A549 (cell line): ENCODE results near the gene ZNF407. TPM values are rescaled to one million over a fixed set of nuclear protein-coding genes. Genes with fewer than 3 reads are reported as not detected.

Experiments
- ATAC-seq, 2 experiments: fragments of 200-7000 bp in 1 of 2; fragments of >200 bp in 1 of 2; cut with Nextera tagmentation in 1 of 2; cut with Tn5 transposase in 1 of 2; 3 replicates each; pipeline versions ENCODE4 v1.8.0 to v1.9.1; 2018 to 2020; ENCODE audit warnings: mild to moderate bottlenecking in 1 of 2, moderate library complexity in 1 of 2
- CTCF ChIA-PET: fragments of 300-600 bp; sonication (Branson Sonifier 250); formaldehyde crosslinking; extraction: SDS; loops from one replicate; lab custom pipeline; 2021; ENCODE audit warnings: antibody characterized with exemption, inconsistent platforms; lab: Yijun Ruan, JAX
- POLR2A ChIA-PET: fragments of 350-600 bp; formaldehyde crosslinking; extraction: SDS; loops from one replicate; lab custom pipeline; 2021; ENCODE audit warnings: antibody characterized with exemption, inconsistent platforms; lab: Yijun Ruan, JAX
- DNase-seq, 2 experiments: peaks; one replicate each; pipeline versions ENCODE4 v3.0.0 to v3.0.0-alpha.2; 2011 to 2016; ENCODE audit warnings: low read depth in 1 of 2, low spot score in 1 of 2
- FAIRE-seq: peaks from 2 replicates; lab custom pipeline; 2011; peaks lifted over from hg19 to GRCh38; lab: Jason Lieb, UNC
- H3K27ac ChIP-seq, 2 experiments: fragments of >200 bp; sonication (Bioruptor Twin); formaldehyde crosslinking; 3 replicates each; pipeline ENCODE4 v1.5.1; 2016 to 2017
- H3K4me1 ChIP-seq: fragments of >200 bp; sonication (Bioruptor Twin); formaldehyde crosslinking; 3 replicates; pipeline ENCODE4 v1.6.1; 2016
- H3K4me2 ChIP-seq: fragments of >200 bp; sonication (Bioruptor Twin); formaldehyde crosslinking; 3 replicates; pipeline ENCODE4 v1.6.1; 2016
- H3K4me3 ChIP-seq: fragments of >200 bp; sonication (Bioruptor Twin); formaldehyde crosslinking; 3 replicates; pipeline ENCODE4 v1.5.1; 2016
- H3K9me3 ChIP-seq: fragments of >200 bp; sonication (Bioruptor Twin); formaldehyde crosslinking; 3 replicates; pipeline ENCODE4 v1.6.1; 2016
- CBX2 ChIP-seq: fragments of 200-600 bp; sonication (generic); IDR thresholded peaks from 2 replicates; pipeline ENCODE4 v1.6.1; 2016; ENCODE audit warnings: low read depth, mild to moderate bottlenecking, borderline replicate concordance
- EP300 ChIP-seq, 2 experiments: fragments of >200 bp; sonication (Bioruptor Twin); formaldehyde crosslinking; IDR thresholded peaks; 2 replicates in 1 of 2; 3 replicates in 1 of 2; pipeline ENCODE4 v1.6.1; 2016 to 2017
- ESRRA ChIP-seq: fragments of 150-350 bp; IDR thresholded peaks from 2 replicates; pipeline ENCODE4 v1.6.1; 2014; ENCODE audit warnings: mild to moderate bottlenecking, low read length, borderline replicate concordance
- FOSB ChIP-seq: fragments of 250-450 bp; sonication (Bioruptor Pico); IDR thresholded peaks from 2 replicates; pipeline ENCODE4 v1.5.0; 2020; ENCODE audit warnings: mild to moderate bottlenecking, moderate library complexity
- FOSL2 ChIP-seq, 2 experiments: fragments of 450-650 bp in 1 of 2; fragments of >200 bp in 1 of 2; sonication (Bioruptor Twin) in 1 of 2; formaldehyde crosslinking; IDR thresholded peaks; 2 replicates each; pipeline versions ENCODE4 v1.5.0 to v1.6.1; 2016 to 2020; ENCODE audit warnings: mild to moderate bottlenecking in 1 of 2, moderate library complexity in 1 of 2
- HDAC2 ChIP-seq: fragments of 200-600 bp; sonication (generic); IDR thresholded peaks from 2 replicates; pipeline ENCODE4 v1.6.1; 2016
- HOXB5 ChIP-seq: fragments of 250-450 bp; sonication (Bioruptor Pico); IDR thresholded peaks from 2 replicates; pipeline ENCODE4 v1.5.0; 2020; ENCODE audit warnings: mild to moderate bottlenecking, moderate library complexity
- KDM5A ChIP-seq: fragments of 200-600 bp; sonication (generic); IDR thresholded peaks from 2 replicates; pipeline ENCODE4 v1.6.1; 2016; ENCODE audit warnings: antibody characterized with exemption, mild to moderate bottlenecking
- NFE2L2 ChIP-seq: fragments of 150-350 bp; conservative IDR thresholded peaks from 2 replicates; pipeline ENCODE4 v1.6.1; 2014; ENCODE audit warnings: low read length
- NR3C1 ChIP-seq: fragments of >200 bp; sonication (Bioruptor Twin); formaldehyde crosslinking; IDR thresholded peaks from 3 replicates; pipeline ENCODE4 v1.6.1; 2017
- PHF8 ChIP-seq: fragments of 200-600 bp; sonication (generic); IDR thresholded peaks from 2 replicates; pipeline ENCODE4 v1.6.1; 2016; ENCODE audit warnings: low read depth, mild to moderate bottlenecking, antibody characterized with exemption, moderate library complexity, borderline replicate concordance
- POLR2A ChIP-seq: IDR thresholded peaks from 2 replicates; pipeline ENCODE4 v1.6.1; 2012; ENCODE audit warnings: mild to moderate bottlenecking, low read length
- POLR2AphosphoS2 ChIP-seq: conservative IDR thresholded peaks from 2 replicates; pipeline ENCODE4 v1.6.1; 2012; ENCODE audit warnings: low read length, improper control_type of control experiment, inconsistent platforms
- RARB ChIP-seq: fragments of 250-450 bp; sonication (Bioruptor Pico); IDR thresholded peaks from 2 replicates; pipeline ENCODE4 v1.8.0; 2021; ENCODE audit warnings: mild to moderate bottlenecking, moderate library complexity
- RCOR1 ChIP-seq: fragments of 150-350 bp; IDR thresholded peaks from 2 replicates; pipeline ENCODE4 v1.6.1; 2014; ENCODE audit warnings: antibody characterized with exemption, low read length, low read depth
- RNF2 ChIP-seq: fragments of 200-600 bp; sonication (generic); IDR thresholded peaks from 2 replicates; pipeline ENCODE4 v1.6.1; 2016; ENCODE audit warnings: low read depth, mild to moderate bottlenecking, antibody characterized with exemption, moderate library complexity, borderline replicate concordance
- SREBF2 ChIP-seq: fragments of 450-650 bp; IDR thresholded peaks from 2 replicates; pipeline ENCODE4 v1.6.1; 2014; ENCODE audit warnings: mild to moderate bottlenecking, moderate library complexity
- TFCP2L1 ChIP-seq: fragments of 250-450 bp; sonication (Bioruptor Pico); IDR thresholded peaks from 2 replicates; pipeline ENCODE4 v1.5.0; 2021; ENCODE audit warnings: mild to moderate bottlenecking
- TP53 ChIP-seq: fragments of 250-450 bp; sonication (Bioruptor Pico); IDR thresholded peaks from 2 replicates; pipeline ENCODE4 v1.5.0; 2021; ENCODE audit warnings: mild to moderate bottlenecking, moderate library complexity
- ZC3H11A ChIP-seq: fragments of 450-650 bp; IDR thresholded peaks from 2 replicates; pipeline ENCODE4 v1.6.1; 2014; ENCODE audit warnings: antibody characterized with exemption, mild to moderate bottlenecking
- ZFP36 ChIP-seq: fragments of 450-650 bp; IDR thresholded peaks from 2 replicates; pipeline ENCODE4 v1.6.1; 2014; ENCODE audit warnings: borderline replicate concordance; ENCODE audit not compliant: partially characterized antibody
- ZNF302 ChIP-seq: fragments of 250-450 bp; sonication (Bioruptor Pico); IDR thresholded peaks from 2 replicates; pipeline ENCODE4 v1.9.0; 2021; ENCODE audit warnings: inconsistent platforms, mild to moderate bottlenecking, moderate library complexity
- WGBS: methylation state at CpG from one replicate; pipeline ENCODE4 v1.1.6; 2017; ENCODE audit errors: missing lambda C conversion rate; 5-methylcytosine and 5-hydroxymethylcytosine counted together
- polyA plus RNA-seq, 4 experiments: library from polyadenylated mRNA; depleted of rRNA in 3 of 4; stranded (reverse); fragments of >200 nt; fragmentation: RNase III in 1 of 4; extraction: RNeasy Plus Mini Kit Qiagen cat#74134 plus additional on column Dnase treatment in 1 of 4; gene quantifications; 2 replicates in 3 of 4; 3 replicates in 1 of 4; pipeline ENCODE4 v1.2.3, GENCODE V29; 2011 to 2017
- TF ChIP-seq, protein P1 (sequence below): fragments of 250-450 bp; sonication (Bioruptor Pico); IDR thresholded peaks from 2 replicates; pipeline ENCODE4 v1.5.0; 2021; ENCODE audit warnings: mild to moderate bottlenecking, moderate library complexity, borderline replicate concordance
- TF ChIP-seq, protein P2 (sequence below): IDR thresholded peaks from 2 replicates; pipeline ENCODE4 v1.6.1; 2012
- TF ChIP-seq, protein P3 (sequence below): fragments of >200 bp; sonication (Bioruptor Twin); formaldehyde crosslinking; IDR thresholded peaks from 2 replicates; pipeline ENCODE4 v1.6.1; 2016

ZNF407 gene
- polyA plus RNA-seq, 2 of the 4 experiments (the other 2 are of a cell fraction), result 2.5 to 3.0 TPM

GRCh38 chr18:74760026-74760425 lies 162.4 kb downstream of the ZNF407 start:
- H3K4me2 ChIP-seq, result no peak overlapping the region
- TF ChIP-seq, protein P1, sequence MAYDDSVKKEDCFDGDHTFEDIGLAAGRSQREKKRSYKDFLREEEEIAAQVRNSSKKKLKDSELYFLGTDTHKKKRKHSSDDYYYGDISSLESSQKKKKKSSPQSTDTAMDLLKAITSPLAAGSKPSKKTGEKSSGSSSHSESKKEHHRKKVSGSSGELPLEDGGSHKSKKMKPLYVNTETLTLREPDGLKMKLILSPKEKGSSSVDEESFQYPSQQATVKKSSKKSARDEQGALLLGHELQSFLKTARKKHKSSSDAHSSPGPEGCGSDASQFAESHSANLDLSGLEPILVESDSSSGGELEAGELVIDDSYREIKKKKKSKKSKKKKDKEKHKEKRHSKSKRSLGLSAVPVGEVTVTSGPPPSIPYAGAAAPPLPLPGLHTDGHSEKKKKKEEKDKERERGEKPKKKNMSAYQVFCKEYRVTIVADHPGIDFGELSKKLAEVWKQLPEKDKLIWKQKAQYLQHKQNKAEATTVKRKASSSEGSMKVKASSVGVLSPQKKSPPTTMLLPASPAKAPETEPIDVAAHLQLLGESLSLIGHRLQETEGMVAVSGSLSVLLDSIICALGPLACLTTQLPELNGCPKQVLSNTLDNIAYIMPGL (CRISPR knock-in tag), result no peak
- TF ChIP-seq ZC3H11A, result no peak
- no peak for TF ChIP-seq ESRRA
- TF ChIP-seq ZFP36, result no peak
- TF ChIP-seq TFCP2L1, result no peak
- TF ChIP-seq POLR2AphosphoS2, result no peak
- TF ChIP-seq TP53, result no peak
- TF ChIP-seq CBX2, result no peak
- no peak for TF ChIP-seq KDM5A
- no peak for TF ChIP-seq POLR2A
- no peak for TF ChIP-seq RNF2
- no peak for TF ChIP-seq HOXB5 (CRISPR knock-in tag)
- no peak for TF ChIP-seq RARB (CRISPR knock-in tag)
- TF ChIP-seq, all 56 proteins: peak for 0
- WGBS, result 85% methylated on average over 3 of the region's 3 CpGs
- DNase-seq, result no peak
- Histone ChIP-seq H3K4me1 (no peaks in the 10 kb centered on the region), H3K27ac (no peak overlapping the region), H3K4me3 (no peak overlapping the region), H3K9me3 (no peaks in the 10 kb centered on the region)
- ChIA-PET CTCF (no interaction called here), POLR2A (no interaction called here)
- no peak for ATAC-seq
- no peak for FAIRE-seq

DNA sequence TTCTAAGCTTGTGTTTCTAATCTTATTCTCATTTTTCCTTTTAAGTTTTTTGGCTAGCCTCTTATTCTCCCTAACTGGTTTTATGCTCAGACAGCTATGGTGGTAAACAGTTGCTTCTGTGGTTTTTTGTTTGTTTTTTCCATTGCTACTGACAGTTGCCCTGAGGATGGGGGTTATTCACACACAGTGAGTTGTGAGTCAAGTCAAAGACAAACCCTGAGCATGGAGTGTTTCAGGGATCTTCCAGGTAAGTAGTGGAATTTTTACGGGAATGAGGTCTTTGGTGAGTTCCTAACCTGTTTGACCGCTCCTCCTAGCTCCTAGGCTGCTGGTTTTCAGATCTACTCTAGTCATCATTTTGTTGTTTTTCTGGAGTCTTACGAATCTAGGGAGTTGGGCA lies 162.8 kb downstream of the ZNF407 start:
- Histone ChIP-seq H3K4me3 (no peak overlapping the region), H3K4me2 (no peak overlapping the region), H3K4me1 (no peaks in the 10 kb centered on the region), H3K9me3 (no peaks in the 10 kb centered on the region), H3K27ac (no peak overlapping the region)
- FAIRE-seq (no peak), ATAC-seq (no peak), DNase-seq (no peak)
- ChIA-PET CTCF (no interaction called here), POLR2A (no interaction called here)
- WGBS, result 79% methylated on average over 3 of the region's 3 CpGs
- TF ChIP-seq RCOR1 (no peak), FOSB (CRISPR knock-in tag) (no peak), RNF2 (no peak), FOSL2 (IDR thresholded peaks at IDR 0.05) (no peak), FOSL2 (CRISPR knock-in tag; IDR thresholded peaks at IDR 0.05) (no peak), PHF8 (no peak), NFE2L2 (no peak), HOXB5 (CRISPR knock-in tag) (no peak), SREBF2 (no peak), HDAC2 (no peak), NR3C1 (no peak), ZNF302 (CRISPR knock-in tag) (no peak), CBX2 (no peak), EP300 (IDR thresholded peaks at IDR 0.05) (no peak), KDM5A (no peak)
- TF ChIP-seq, protein P2, sequence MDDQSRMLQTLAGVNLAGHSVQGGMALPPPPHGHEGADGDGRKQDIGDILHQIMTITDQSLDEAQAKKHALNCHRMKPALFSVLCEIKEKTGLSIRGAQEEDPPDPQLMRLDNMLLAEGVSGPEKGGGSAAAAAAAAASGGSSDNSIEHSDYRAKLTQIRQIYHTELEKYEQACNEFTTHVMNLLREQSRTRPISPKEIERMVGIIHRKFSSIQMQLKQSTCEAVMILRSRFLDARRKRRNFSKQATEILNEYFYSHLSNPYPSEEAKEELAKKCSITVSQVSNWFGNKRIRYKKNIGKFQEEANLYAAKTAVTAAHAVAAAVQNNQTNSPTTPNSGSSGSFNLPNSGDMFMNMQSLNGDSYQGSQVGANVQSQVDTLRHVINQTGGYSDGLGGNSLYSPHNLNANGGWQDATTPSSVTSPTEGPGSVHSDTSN, result no peak
- TF ChIP-seq, protein P3, sequence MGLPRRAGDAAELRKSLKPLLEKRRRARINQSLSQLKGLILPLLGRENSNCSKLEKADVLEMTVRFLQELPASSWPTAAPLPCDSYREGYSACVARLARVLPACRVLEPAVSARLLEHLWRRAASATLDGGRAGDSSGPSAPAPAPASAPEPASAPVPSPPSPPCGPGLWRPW, result no peak
